Kasumi-1 (cell line): ENCODE measurements around the gene CORO2B.

Source experiments
- DNase-seq, 2 experiments: peaks; one replicate each; lab custom pipeline; 2025; lab: John Stamatoyannopoulos, UW

The CORO2B gene

GRCh38 chr15:68553994-68554720 lies 24.6 kb upstream of the CORO2B start:
- peak; percentile 33 to 39 for DNase-seq

GRCh38 chr15:68554721-68555678 lies 23.8 kb upstream of the CORO2B start:
- DNase-seq = no peak

GRCh38 chr15:68555679-68556037 lies 23.1 kb upstream of the CORO2B start:
- no peak for DNase-seq

- no peak for DNase-seq
Observed at GRCh38 chr15:68556139-68556990, 22.4 kb upstream of the CORO2B start.

GRCh38 chr15:68557469-68558317 lies 21.1 kb upstream of the CORO2B start:
- no peak for DNase-seq

GRCh38 chr15:68558318-68559305 lies 20.2 kb upstream of the CORO2B start:
- DNase-seq = no peak

- DNase-seq = peak; percentile 41 to 47
Observed at GRCh38 chr15:68559345-68560310, 19.2 kb upstream of the CORO2B start.

GRCh38 chr15:68560501-68561113 lies 18.2 kb upstream of the CORO2B start:
- no peak for DNase-seq

GRCh38 chr15:68561171-68561900 lies 17.5 kb upstream of the CORO2B start:
- no peak for DNase-seq

GRCh38 chr15:68561901-68562300 lies 16.9 kb upstream of the CORO2B start:
- DNase-seq = no peak

- DNase-seq = no peak
Observed at GRCh38 chr15:68564173-68564572, 14.6 kb upstream of the CORO2B start.

- DNase-seq = no peak
Observed at GRCh38 chr15:68565234-68565633, 13.6 kb upstream of the CORO2B start.

- DNase-seq = no peak
Observed at GRCh38 chr15:68565726-68566125, 13.1 kb upstream of the CORO2B start.

- DNase-seq = no peak
Observed at GRCh38 chr15:68566377-68566954, 12.3 kb upstream of the CORO2B start.

GRCh38 chr15:68567345-68567744 lies 11.4 kb upstream of the CORO2B start:
- DNase-seq = no peak

- no peak for DNase-seq
Observed at GRCh38 chr15:68570974-68571373, 7.8 kb upstream of the CORO2B start.

- DNase-seq = no peak
Observed at GRCh38 chr15:68571582-68571981, 7.2 kb upstream of the CORO2B start.
